GM12878 (cell line): ENCODE results near the gene TUBA1A. TPM values are rescaled to one million over a fixed set of nuclear protein-coding genes. Genes with fewer than 3 reads are reported as not detected.

Experiments
- ATAC-seq: fragments of 200-7000 bp; cut with Tn5 transposase; 3 replicates; pipeline ENCODE4 v1.9.1; 2020; ENCODE audit warnings: mild to moderate bottlenecking, moderate library complexity
- BruUV-seq: library from RNA; stranded (reverse); fragments of 400-500 nt; replicated peaks from 2 replicates; lab custom pipeline; 2021; lab: Mats Ljungman, UMichigan
- CTCF ChIA-PET: fragments of 300-600 bp; sonication (Branson Sonifier 250); formaldehyde crosslinking; extraction: SDS; loops from one replicate; lab custom pipeline; 2021; ENCODE audit warnings: inconsistent platforms; lab: Yijun Ruan, JAX
- POLR2A ChIA-PET: fragments of 350-600 bp; formaldehyde crosslinking; extraction: SDS; loops from one replicate; lab custom pipeline; 2021; ENCODE audit warnings: inconsistent platforms; lab: Charles Lee
- RAD21 ChIA-PET: fragments of 300-600 bp; sonication (Branson Sonifier 250); formaldehyde crosslinking; loops from one replicate; lab custom pipeline; 2023; ENCODE audit warnings: antibody characterized with exemption; ENCODE audit not compliant: unreplicated experiment; lab: Charles Lee
- SMC1A ChIA-PET: fragments of 300-600 bp; sonication (Branson Sonifier 250); formaldehyde crosslinking; loops from one replicate; lab custom pipeline; 2023; ENCODE audit not compliant: unreplicated experiment, uncharacterized antibody; lab: Charles Lee
- DNase-seq: peaks from one replicate; pipeline ENCODE4 v3.0.0-alpha.2; 2011; ENCODE audit warnings: low read depth, low spot score
- FAIRE-seq: peaks from 3 replicates; lab custom pipeline; 2011; peaks lifted over from hg19 to GRCh38; lab: Jason Lieb, UNC
- H2AFZ ChIP-seq: 2 replicates; pipeline ENCODE4 v1.6.0; 2011; ENCODE audit warnings: low read depth, low read length, control low read depth; ENCODE audit not compliant: control insufficient read depth
- H3K27ac ChIP-seq: 2 replicates; pipeline ENCODE4 v1.5.1; 2011; ENCODE audit warnings: control low read depth; ENCODE audit not compliant: control insufficient read depth, insufficient read depth
- H3K27me3 ChIP-seq, 2 experiments: replicated peaks in 1 of 2; 2 replicates each; pipeline versions ENCODE4 v1.6.0 to v1.6.1; 2011; ENCODE audit warnings: low read length in 1 of 2; ENCODE audit not compliant: control insufficient read depth in 2 of 2, insufficient read depth in 2 of 2
- H3K36me3 ChIP-seq, 2 experiments: 2 replicates each; pipeline ENCODE4 v1.5.1; 2011; ENCODE audit warnings: low read length in 1 of 2; ENCODE audit not compliant: control insufficient read depth in 2 of 2, insufficient read depth in 2 of 2
- H3K4me1 ChIP-seq: 2 replicates; pipeline ENCODE4 v1.6.1; 2011; ENCODE audit warnings: mild to moderate bottlenecking, low read length, moderate library complexity, mixed read lengths; ENCODE audit not compliant: control insufficient read depth, insufficient read depth
- H3K4me2 ChIP-seq: 2 replicates; pipeline ENCODE4 v1.6.0; 2011; ENCODE audit warnings: control low read depth; ENCODE audit not compliant: control insufficient read depth, insufficient read depth
- H3K4me3 ChIP-seq: fragments of 200-600 bp; sonication (generic); 2 replicates; pipeline ENCODE4 v1.5.1; 2016
- H3K79me2 ChIP-seq: 2 replicates; pipeline ENCODE4 v1.6.0; 2011; ENCODE audit warnings: low read length; ENCODE audit not compliant: control insufficient read depth, insufficient read depth
- H3K9ac ChIP-seq: 2 replicates; pipeline ENCODE4 v1.8.0; 2011; ENCODE audit warnings: low read length, control low read depth, mixed read lengths; ENCODE audit not compliant: control insufficient read depth, insufficient read depth
- H3K9me3 ChIP-seq: replicated peaks from 3 replicates; pipeline ENCODE4 v1.5.1; 2011; ENCODE audit warnings: mild to moderate bottlenecking, low read length; ENCODE audit not compliant: control insufficient read depth, insufficient read depth
- H4K20me1 ChIP-seq: 2 replicates; pipeline ENCODE4 v1.6.0; 2011; ENCODE audit not compliant: control insufficient read depth, insufficient read depth
- CREB1 ChIP-seq: IDR thresholded peaks from 2 replicates; pipeline ENCODE4 v1.6.1; 2012; ENCODE audit warnings: low read depth, mild to moderate bottlenecking, inconsistent platforms
- KLF5 ChIP-seq: fragments of 450-650 bp; IDR thresholded peaks from 2 replicates; pipeline ENCODE4 v1.6.1; 2014; ENCODE audit warnings: mild to moderate bottlenecking; ENCODE audit not compliant: partially characterized antibody
- MEF2B ChIP-seq: fragments of 450-650 bp; IDR thresholded peaks from 2 replicates; pipeline ENCODE4 v1.6.1; 2018; ENCODE audit warnings: mild to moderate bottlenecking, moderate library complexity; ENCODE audit not compliant: partially characterized antibody, poor library complexity, severe bottlenecking
- NR2F1 ChIP-seq: fragments of 450-650 bp; conservative IDR thresholded peaks from 2 replicates; pipeline ENCODE4 v1.6.1; 2017; ENCODE audit warnings: mild to moderate bottlenecking
- SMARCA5 ChIP-seq: fragments of 450-650 bp; IDR thresholded peaks from 2 replicates; pipeline ENCODE4 v1.6.1; 2017; ENCODE audit warnings: mild to moderate bottlenecking
- SREBF2 ChIP-seq: IDR thresholded peaks from 2 replicates; pipeline ENCODE4 v1.6.1; 2012; ENCODE audit warnings: mild to moderate bottlenecking, low read length
- ZNF207 ChIP-seq: fragments of 450-650 bp; IDR thresholded peaks from 2 replicates; pipeline ENCODE4 v1.6.1; 2014; ENCODE audit warnings: antibody characterized with exemption, mild to moderate bottlenecking, borderline replicate concordance
- ZNF24 ChIP-seq: fragments of 450-650 bp; IDR thresholded peaks from 2 replicates; pipeline ENCODE4 v1.6.1; 2017; ENCODE audit warnings: antibody characterized with exemption, mild to moderate bottlenecking
- WGBS: methylation state at CpG from one replicate; pipeline ENCODE4 v1.1.6; 2016; ENCODE audit warnings: low lambda C conversion rate; ENCODE audit not compliant: insufficient replicate concordance, insufficient coverage; ENCODE audit errors: missing lambda C conversion rate; 5-methylcytosine and 5-hydroxymethylcytosine counted together
- in situ Hi-C: fragments of 300-500 bp; cut with MboI; formaldehyde crosslinking; loops from 9 replicates; pipeline ENCODE4 v1.14.3; 2018; ENCODE audit warnings: mixed read lengths
- intact Hi-C: fragments of 100-400 bp; cut with micrococcal nuclease; formaldehyde crosslinking; loops from one replicate; pipeline ENCODE4 v1.14.2; 2022; ENCODE audit not compliant: unreplicated experiment
- polyA plus RNA-seq, 11 experiments: library from polyadenylated mRNA; depleted of rRNA in 4 of 11; unstranded in 6 of 11; stranded (reverse) in 5 of 11; fragments of >200 nt; fragmentation: Nextera tagmentation in 4 of 11; fragmentation: Illumina TruSeq in 1 of 11; extraction: Ambion mirVana in 4 of 11; extraction: Trizol in 1 of 11; gene quantifications; 1 replicate in 1 of 11; 2 replicates in 10 of 11; pipeline versions ENCODE4 v1.2.1 to v1.2.3, GENCODE V29; 2011 to 2016; ENCODE audit warnings: inconsistent platforms in 2 of 11, missing spikeins in 2 of 11, low read depth in 1 of 11
- total RNA-seq, 4 experiments: library from RNA; depleted of rRNA in 3 of 4; stranded (reverse); fragments of >200 nt in 3 of 4; fragmentation: Illumina TruSeq in 1 of 4; extraction: Trizol in 1 of 4; gene quantifications; 2 replicates each; pipeline versions ENCODE4 v1.2.1 to v1.2.3, GENCODE V29; 2013 to 2021
- TF ChIP-seq, protein P1 (sequence below): fragments of 450-650 bp; formaldehyde crosslinking; IDR thresholded peaks from 2 replicates; pipeline ENCODE4 v1.4.0; 2020; ENCODE audit warnings: mild to moderate bottlenecking, moderate library complexity
- TF ChIP-seq, protein P2 (sequence below): fragments of 450-650 bp; conservative IDR thresholded peaks from 2 replicates; pipeline ENCODE4 v1.6.1; 2017; ENCODE audit warnings: mild to moderate bottlenecking, moderate library complexity
- TF ChIP-seq, protein P3 (sequence below): fragments of 450-650 bp; formaldehyde crosslinking; IDR thresholded peaks from 2 replicates; pipeline ENCODE4 v1.5.0; 2022; ENCODE audit warnings: mild to moderate bottlenecking, missing genetic modification characterization
- TF ChIP-seq, protein P4 (sequence below): IDR thresholded peaks from 2 replicates; pipeline ENCODE4 v1.6.1; 2011; ENCODE audit warnings: borderline replicate concordance, low read depth, mild to moderate bottlenecking, moderate library complexity, low read length; ENCODE audit not compliant: insufficient read depth, poor library complexity, severe bottlenecking

TUBA1A gene
- total and polyA plus RNA-seq, 10 of the 15 experiments (the other 5 are each of a cell fraction or from before 2014, with no cell fraction given), result 129 to 496 (median 249) TPM

DNA sequence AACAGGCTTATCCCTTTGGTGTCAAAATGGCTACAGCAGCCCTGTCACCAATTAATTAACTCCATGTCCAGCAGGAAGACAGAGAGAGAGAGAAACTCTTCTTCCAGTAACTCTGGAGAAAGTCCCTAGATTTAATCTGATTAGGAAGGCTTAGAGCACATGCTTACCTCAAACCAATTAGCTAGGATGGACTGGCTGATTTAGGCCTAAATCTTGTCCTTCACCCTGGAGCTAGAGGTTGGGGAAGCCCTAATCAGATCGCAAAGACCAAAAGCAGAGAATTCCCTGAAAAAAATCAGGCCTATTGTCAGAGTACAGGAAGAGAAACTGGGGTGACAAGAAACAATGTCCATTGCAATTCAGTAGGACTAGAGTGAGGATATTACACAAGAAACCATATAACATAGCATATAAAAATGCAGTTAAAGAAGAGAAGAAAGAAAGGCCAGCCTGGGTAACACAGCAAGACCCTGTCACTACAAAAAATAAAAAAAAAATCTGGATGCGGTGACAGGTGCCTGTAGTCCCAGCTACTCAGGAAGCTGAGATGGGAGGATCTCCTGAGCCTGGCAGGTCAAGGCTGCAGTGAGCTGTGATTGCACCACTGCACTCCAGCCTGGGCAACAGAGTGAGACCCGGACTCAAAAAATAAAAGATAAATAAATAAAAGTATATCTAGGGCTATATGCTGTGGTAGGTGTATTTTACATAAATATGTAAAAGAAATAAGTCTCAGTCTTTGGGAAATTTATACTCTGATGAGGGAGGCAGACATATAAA lies 34.9 kb upstream of the TUBA1A start:
- WGBS, result 56% methylated on average over 3 of the region's 3 CpGs
- ChIA-PET POLR2A (interaction anchor here (0.6 kb wide), 2 partner anchors 16 to 113 kb away, joined by 3 to 4 read pairs; partner anchors contain the start of gene LMBR1L), SMC1A (interaction anchor here (1.0 kb wide), 1 partner anchor 51 kb away, joined by 3 read pairs; no protein-coding TSS in a partner anchor), CTCF (interaction anchor here (0.5 to 2.1 kb wide), 7 partner anchors 11 to 160 kb away, joined by 3 to 14 read pairs (median 5); no protein-coding TSS in a partner anchor), RAD21 (interaction anchor here (0.7 to 1.0 kb wide), 3 partner anchors 12 to 136 kb away, joined by 3 to 4 read pairs (median 3); no protein-coding TSS in a partner anchor)
- no peak overlapping the region for H3K4me2 ChIP-seq
- no TSS peak for BruUV-seq
- H3K79me2 ChIP-seq, result no peaks in the 10 kb centered on the region
- H3K4me3 ChIP-seq, result no peak overlapping the region
- no peaks in the 10 kb centered on the region for H3K4me1 ChIP-seq
- DNase-seq, result no peak
- H2AFZ ChIP-seq, result no peak overlapping the region
- ATAC-seq, result no peak
- no peak overlapping the region for H3K9ac ChIP-seq
- no peak for FAIRE-seq
- intact Hi-C loops (no loop called here), in situ Hi-C loops (no loop called here)
- no peak overlapping the region for H3K27ac ChIP-seq
- no peaks in the 10 kb centered on the region for H3K9me3 ChIP-seq
- H3K27me3 ChIP-seq, result no peaks in the 10 kb centered on the region
- no peaks in the 10 kb centered on the region for H3K36me3 ChIP-seq
- H4K20me1 ChIP-seq, result no peaks in the 10 kb centered on the region
- TF ChIP-seq SMARCA5 (no peak), SREBF2 (no peak), CREB1 (no peak), ZNF24 (no peak), NR2F1 (no peak), ZNF207 (no peak), MEF2B (no peak), KLF5 (no peak)
- TF ChIP-seq, protein P1, sequence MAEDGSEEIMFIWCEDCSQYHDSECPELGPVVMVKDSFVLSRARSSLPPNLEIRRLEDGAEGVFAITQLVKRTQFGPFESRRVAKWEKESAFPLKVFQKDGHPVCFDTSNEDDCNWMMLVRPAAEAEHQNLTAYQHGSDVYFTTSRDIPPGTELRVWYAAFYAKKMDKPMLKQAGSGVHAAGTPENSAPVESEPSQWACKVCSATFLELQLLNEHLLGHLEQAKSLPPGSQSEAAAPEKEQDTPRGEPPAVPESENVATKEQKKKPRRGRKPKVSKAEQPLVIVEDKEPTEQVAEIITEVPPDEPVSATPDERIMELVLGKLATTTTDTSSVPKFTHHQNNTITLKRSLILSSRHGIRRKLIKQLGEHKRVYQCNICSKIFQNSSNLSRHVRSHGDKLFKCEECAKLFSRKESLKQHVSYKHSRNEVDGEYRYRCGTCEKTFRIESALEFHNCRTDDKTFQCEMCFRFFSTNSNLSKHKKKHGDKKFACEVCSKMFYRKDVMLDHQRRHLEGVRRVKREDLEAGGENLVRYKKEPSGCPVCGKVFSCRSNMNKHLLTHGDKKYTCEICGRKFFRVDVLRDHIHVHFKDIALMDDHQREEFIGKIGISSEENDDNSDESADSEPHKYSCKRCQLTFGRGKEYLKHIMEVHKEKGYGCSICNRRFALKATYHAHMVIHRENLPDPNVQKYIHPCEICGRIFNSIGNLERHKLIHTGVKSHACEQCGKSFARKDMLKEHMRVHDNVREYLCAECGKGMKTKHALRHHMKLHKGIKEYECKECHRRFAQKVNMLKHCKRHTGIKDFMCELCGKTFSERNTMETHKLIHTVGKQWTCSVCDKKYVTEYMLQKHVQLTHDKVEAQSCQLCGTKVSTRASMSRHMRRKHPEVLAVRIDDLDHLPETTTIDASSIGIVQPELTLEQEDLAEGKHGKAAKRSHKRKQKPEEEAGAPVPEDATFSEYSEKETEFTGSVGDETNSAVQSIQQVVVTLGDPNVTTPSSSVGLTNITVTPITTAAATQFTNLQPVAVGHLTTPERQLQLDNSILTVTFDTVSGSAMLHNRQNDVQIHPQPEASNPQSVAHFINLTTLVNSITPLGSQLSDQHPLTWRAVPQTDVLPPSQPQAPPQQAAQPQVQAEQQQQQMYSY (CRISPR knock-in tag), result no peak
- TF ChIP-seq, protein P2, sequence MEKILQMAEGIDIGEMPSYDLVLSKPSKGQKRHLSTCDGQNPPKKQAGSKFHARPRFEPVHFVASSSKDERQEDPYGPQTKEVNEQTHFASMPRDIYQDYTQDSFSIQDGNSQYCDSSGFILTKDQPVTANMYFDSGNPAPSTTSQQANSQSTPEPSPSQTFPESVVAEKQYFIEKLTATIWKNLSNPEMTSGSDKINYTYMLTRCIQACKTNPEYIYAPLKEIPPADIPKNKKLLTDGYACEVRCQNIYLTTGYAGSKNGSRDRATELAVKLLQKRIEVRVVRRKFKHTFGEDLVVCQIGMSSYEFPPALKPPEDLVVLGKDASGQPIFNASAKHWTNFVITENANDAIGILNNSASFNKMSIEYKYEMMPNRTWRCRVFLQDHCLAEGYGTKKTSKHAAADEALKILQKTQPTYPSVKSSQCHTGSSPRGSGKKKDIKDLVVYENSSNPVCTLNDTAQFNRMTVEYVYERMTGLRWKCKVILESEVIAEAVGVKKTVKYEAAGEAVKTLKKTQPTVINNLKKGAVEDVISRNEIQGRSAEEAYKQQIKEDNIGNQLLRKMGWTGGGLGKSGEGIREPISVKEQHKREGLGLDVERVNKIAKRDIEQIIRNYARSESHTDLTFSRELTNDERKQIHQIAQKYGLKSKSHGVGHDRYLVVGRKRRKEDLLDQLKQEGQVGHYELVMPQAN, result no peak
- TF ChIP-seq, protein P3, sequence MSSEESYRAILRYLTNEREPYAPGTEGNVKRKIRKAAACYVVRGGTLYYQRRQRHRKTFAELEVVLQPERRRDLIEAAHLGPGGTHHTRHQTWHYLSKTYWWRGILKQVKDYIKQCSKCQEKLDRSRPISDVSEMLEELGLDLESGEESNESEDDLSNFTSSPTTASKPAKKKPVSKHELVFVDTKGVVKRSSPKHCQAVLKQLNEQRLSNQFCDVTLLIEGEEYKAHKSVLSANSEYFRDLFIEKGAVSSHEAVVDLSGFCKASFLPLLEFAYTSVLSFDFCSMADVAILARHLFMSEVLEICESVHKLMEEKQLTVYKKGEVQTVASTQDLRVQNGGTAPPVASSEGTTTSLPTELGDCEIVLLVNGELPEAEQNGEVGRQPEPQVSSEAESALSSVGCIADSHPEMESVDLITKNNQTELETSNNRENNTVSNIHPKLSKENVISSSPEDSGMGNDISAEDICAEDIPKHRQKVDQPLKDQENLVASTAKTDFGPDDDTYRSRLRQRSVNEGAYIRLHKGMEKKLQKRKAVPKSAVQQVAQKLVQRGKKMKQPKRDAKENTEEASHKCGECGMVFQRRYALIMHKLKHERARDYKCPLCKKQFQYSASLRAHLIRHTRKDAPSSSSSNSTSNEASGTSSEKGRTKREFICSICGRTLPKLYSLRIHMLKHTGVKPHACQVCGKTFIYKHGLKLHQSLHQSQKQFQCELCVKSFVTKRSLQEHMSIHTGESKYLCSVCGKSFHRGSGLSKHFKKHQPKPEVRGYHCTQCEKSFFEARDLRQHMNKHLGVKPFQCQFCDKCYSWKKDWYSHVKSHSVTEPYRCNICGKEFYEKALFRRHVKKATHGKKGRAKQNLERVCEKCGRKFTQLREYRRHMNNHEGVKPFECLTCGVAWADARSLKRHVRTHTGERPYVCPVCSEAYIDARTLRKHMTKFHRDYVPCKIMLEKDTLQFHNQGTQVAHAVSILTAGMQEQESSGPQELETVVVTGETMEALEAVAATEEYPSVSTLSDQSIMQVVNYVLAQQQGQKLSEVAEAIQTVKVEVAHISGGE (CRISPR knock-in tag), result no peak
- TF ChIP-seq, protein P4, sequence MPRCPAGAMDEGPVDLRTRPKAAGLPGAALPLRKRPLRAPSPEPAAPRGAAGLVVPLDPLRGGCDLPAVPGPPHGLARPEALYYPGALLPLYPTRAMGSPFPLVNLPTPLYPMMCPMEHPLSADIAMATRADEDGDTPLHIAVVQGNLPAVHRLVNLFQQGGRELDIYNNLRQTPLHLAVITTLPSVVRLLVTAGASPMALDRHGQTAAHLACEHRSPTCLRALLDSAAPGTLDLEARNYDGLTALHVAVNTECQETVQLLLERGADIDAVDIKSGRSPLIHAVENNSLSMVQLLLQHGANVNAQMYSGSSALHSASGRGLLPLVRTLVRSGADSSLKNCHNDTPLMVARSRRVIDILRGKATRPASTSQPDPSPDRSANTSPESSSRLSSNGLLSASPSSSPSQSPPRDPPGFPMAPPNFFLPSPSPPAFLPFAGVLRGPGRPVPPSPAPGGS, result no peak
